ENCODE results near the gene RAP2A.

DNA sequence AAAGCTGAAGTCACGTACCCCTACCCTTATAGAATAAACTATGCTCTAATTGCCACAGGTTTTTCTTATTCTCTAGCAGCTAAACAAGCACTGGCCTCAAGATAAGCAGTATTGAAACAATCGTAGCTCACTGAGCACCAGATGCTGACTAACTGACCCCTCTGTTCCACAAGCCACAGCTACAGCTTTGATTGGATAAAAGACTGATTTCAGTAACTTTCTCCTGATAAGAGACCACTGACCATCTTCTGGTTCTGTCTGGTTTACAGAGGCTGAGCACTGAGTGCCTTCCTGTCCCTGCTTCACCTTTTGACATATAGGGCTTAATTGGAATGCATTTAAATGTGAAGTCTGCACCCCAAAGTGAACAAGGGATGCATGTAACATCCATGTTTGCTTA, 8.4 kb upstream of the RAP2A start:
- TF ChIP-seq, protein P1, sequence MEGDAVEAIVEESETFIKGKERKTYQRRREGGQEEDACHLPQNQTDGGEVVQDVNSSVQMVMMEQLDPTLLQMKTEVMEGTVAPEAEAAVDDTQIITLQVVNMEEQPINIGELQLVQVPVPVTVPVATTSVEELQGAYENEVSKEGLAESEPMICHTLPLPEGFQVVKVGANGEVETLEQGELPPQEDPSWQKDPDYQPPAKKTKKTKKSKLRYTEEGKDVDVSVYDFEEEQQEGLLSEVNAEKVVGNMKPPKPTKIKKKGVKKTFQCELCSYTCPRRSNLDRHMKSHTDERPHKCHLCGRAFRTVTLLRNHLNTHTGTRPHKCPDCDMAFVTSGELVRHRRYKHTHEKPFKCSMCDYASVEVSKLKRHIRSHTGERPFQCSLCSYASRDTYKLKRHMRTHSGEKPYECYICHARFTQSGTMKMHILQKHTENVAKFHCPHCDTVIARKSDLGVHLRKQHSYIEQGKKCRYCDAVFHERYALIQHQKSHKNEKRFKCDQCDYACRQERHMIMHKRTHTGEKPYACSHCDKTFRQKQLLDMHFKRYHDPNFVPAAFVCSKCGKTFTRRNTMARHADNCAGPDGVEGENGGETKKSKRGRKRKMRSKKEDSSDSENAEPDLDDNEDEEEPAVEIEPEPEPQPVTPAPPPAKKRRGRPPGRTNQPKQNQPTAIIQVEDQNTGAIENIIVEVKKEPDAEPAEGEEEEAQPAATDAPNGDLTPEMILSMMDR (IDR thresholded peaks at IDR 0.05): no peak
- TF ChIP-seq POLR2A (IDR thresholded peaks at IDR 0.05): no peak
